OCI-LY7 (cell line): ENCODE data around the gene CSF1R. TPM values are rescaled to one million over a fixed set of nuclear protein-coding genes. Genes with fewer than 3 reads are reported as not detected.
"Not testable (repeated sequence)": the region's sequence is repeated elsewhere in the genome, so short reads cannot be mapped to it uniquely, and the experiment has no call there.

Experiments used
- BruUV-seq: library from RNA; stranded (reverse); fragments of 400-500 nt; replicated peaks from 2 replicates; lab custom pipeline; 2021; lab: Mats Ljungman, UMichigan
- CTCF ChIA-PET: fragments of 300-600 bp; sonication (Branson Sonifier 250); formaldehyde crosslinking; loops from one replicate; lab custom pipeline; 2022; ENCODE audit warnings: antibody characterized with exemption; ENCODE audit not compliant: unreplicated experiment; lab: Charles Lee
- POLR2A ChIA-PET: fragments of 300-600 bp; sonication (Branson Sonifier 250); formaldehyde crosslinking; loops from one replicate; lab custom pipeline; 2022; ENCODE audit warnings: antibody characterized with exemption; lab: Charles Lee
- DNase-seq: peaks from one replicate; pipeline ENCODE4 v3.0.0-alpha.2; 2015; ENCODE audit warnings: low spot score
- H2AFZ ChIP-seq: fragments of 200-600 bp; sonication (generic), shearing (Covaris generic); 2 replicates; pipeline ENCODE4 v1.6.1; 2014; ENCODE audit warnings: mild to moderate bottlenecking, antibody characterized with exemption, low read length, moderate library complexity
- H3K27ac ChIP-seq: fragments of 200-600 bp; sonication (generic); 2 replicates; pipeline ENCODE4 v1.5.1; 2014; ENCODE audit warnings: mixed run types, low read depth, mild to moderate bottlenecking, moderate library complexity, low read length, inconsistent platforms; ENCODE audit not compliant: poor library complexity, severe bottlenecking
- H3K36me3 ChIP-seq: fragments of 200-600 bp; sonication (generic); 2 replicates; pipeline ENCODE4 v1.6.1; 2014; ENCODE audit warnings: mild to moderate bottlenecking, antibody characterized with exemption, low read length, moderate library complexity, mixed read lengths; ENCODE audit not compliant: insufficient read depth
- H3K4me1 ChIP-seq: fragments of 200-600 bp; sonication (generic); 2 replicates; pipeline ENCODE4 v1.5.1; 2014; ENCODE audit warnings: mild to moderate bottlenecking, low read length; ENCODE audit not compliant: insufficient read depth, poor library complexity, severe bottlenecking
- H3K4me2 ChIP-seq: fragments of 200-600 bp; sonication (generic); 2 replicates; pipeline ENCODE4 v1.6.1; 2014; ENCODE audit warnings: mild to moderate bottlenecking, low read length
- H3K4me3 ChIP-seq: fragments of 200-600 bp; sonication (generic); 2 replicates; pipeline ENCODE4 v1.5.1; 2014; ENCODE audit warnings: mild to moderate bottlenecking, low read depth, low read length; ENCODE audit not compliant: poor library complexity, severe bottlenecking
- H3K79me2 ChIP-seq: fragments of 200-600 bp; sonication (generic); 2 replicates; pipeline ENCODE4 v1.6.1; 2016; ENCODE audit warnings: low read depth, mild to moderate bottlenecking, low read length, moderate library complexity, mixed read lengths; ENCODE audit not compliant: insufficient read depth
- H3K9me2 ChIP-seq: fragments of 200-600 bp; sonication (generic); 2 replicates; pipeline ENCODE4 v1.6.1; 2016; ENCODE audit warnings: mild to moderate bottlenecking, low read length, mixed read lengths; ENCODE audit not compliant: insufficient read depth
- H3K9me3 ChIP-seq: fragments of 200-600 bp; sonication (generic); 2 replicates; pipeline ENCODE4 v1.6.1; 2014; ENCODE audit warnings: mild to moderate bottlenecking, mixed run types, low read length, mixed read lengths
- H4K20me1 ChIP-seq: fragments of 200-600 bp; sonication (generic); 2 replicates; pipeline ENCODE4 v1.6.1; 2014; ENCODE audit warnings: mild to moderate bottlenecking, antibody characterized with exemption, low read length, moderate library complexity, mixed read lengths; ENCODE audit not compliant: insufficient read depth
- CTCF ChIP-seq: fragments of 200-600 bp; sonication (generic); conservative IDR thresholded peaks from 2 replicates; pipeline ENCODE4 v1.5.1; 2014; ENCODE audit warnings: mild to moderate bottlenecking, antibody characterized with exemption, low read length, moderate library complexity, mixed read lengths
- EZH2phosphoT487 ChIP-seq: fragments of 200-600 bp; sonication (generic); IDR thresholded peaks from 2 replicates; pipeline ENCODE4 v1.6.1; 2018; ENCODE audit warnings: low read depth, borderline replicate concordance, mild to moderate bottlenecking, mixed run types, antibody characterized with exemption, low read length, moderate library complexity, mixed read lengths
- intact Hi-C: fragments of 100-400 bp; cut with micrococcal nuclease; formaldehyde crosslinking; loops from one replicate; pipeline ENCODE4 v1.10.0; 2022; ENCODE audit not compliant: unreplicated experiment
- total RNA-seq, 2 experiments: library from RNA; depleted of rRNA in 1 of 2; stranded (reverse); fragments of >200 nt in 1 of 2; shearing (Covaris generic) in 1 of 2; gene quantifications; 2 replicates each; pipeline ENCODE4 v1.2.3, GENCODE V29; 2014 to 2022

The CSF1R gene
- total RNA-seq, 2 experiments from 2014 or later: not detected

GRCh38 chr5:150092159-150092787 lies 5.9 kb upstream of the CSF1R start:
- Histone ChIP-seq H4K20me1 (no peaks in the 10 kb centered on the region), H3K4me2 (no peak overlapping the region), H3K4me1 (no peaks in the 10 kb centered on the region), H2AFZ (no peak overlapping the region), H3K9me2 (no peaks in the 10 kb centered on the region), H3K9me3 (no peaks in the 10 kb centered on the region), H3K4me3 (no peak overlapping the region), H3K79me2 (no peaks in the 10 kb centered on the region), H3K36me3 (no peaks in the 10 kb centered on the region), H3K27ac (no peak overlapping the region)
- no peak for DNase-seq
- no TSS peak for BruUV-seq
- TF ChIP-seq CTCF (no peak), EZH2phosphoT487 (no peak)
- intact Hi-C loops: no loop called here
- ChIA-PET CTCF (no interaction called here), POLR2A (interaction anchor here (0.7 kb wide), 1 partner anchor 1726 kb away, joined by 3 read pairs; no protein-coding TSS in a partner anchor)

- Histone ChIP-seq H3K4me1 (peaks cover 12% of the 10 kb centered on the region), H3K36me3 (no peaks in the 10 kb centered on the region), H3K9me2 (no peaks in the 10 kb centered on the region), H2AFZ (no peak overlapping the region), H3K27ac (no peak overlapping the region), H3K4me3 (no peak overlapping the region), H3K79me2 (no peaks in the 10 kb centered on the region), H3K4me2 (no peak overlapping the region), H3K9me3 (no peaks in the 10 kb centered on the region), H4K20me1 (no peaks in the 10 kb centered on the region)
- ChIA-PET CTCF (no interaction called here), POLR2A (interaction anchor here (0.9 kb wide), 1 partner anchor 12 kb away, joined by 3 read pairs; no protein-coding TSS in a partner anchor)
- no peak for DNase-seq
- intact Hi-C loops: no loop called here
- no TSS peak for BruUV-seq
- no peak for TF ChIP-seq EZH2phosphoT487
- TF ChIP-seq CTCF: no peak
Observed at GRCh38 chr5:150085191-150085912, 1.0 kb downstream of the CSF1R start.

GRCh38 chr5:150084754-150085153 lies 1.6 kb downstream of the CSF1R start:
- BruUV-seq, intact Hi-C loops, H3K4me2 ChIP-seq, H3K9me3 ChIP-seq, H3K9me2 ChIP-seq, H3K79me2 ChIP-seq, H4K20me1 ChIP-seq, CTCF ChIA-PET, H2AFZ ChIP-seq, H3K27ac ChIP-seq, H3K36me3 ChIP-seq, DNase-seq, H3K4me3 ChIP-seq: not testable (repeated sequence)
- POLR2A ChIA-PET: interaction anchor here (0.9 kb wide), 1 partner anchor 12 kb away, joined by 3 read pairs; no protein-coding TSS in a partner anchor
- H3K4me1 ChIP-seq: peaks cover 12% of the 10 kb centered on the region
